NCI-H1105 treated with DMSO at 0.1 percent for 48 hours (cell line): ENCODE results near the gene HHEX.

Source experiments
- DNase-seq: peaks from one replicate; lab custom pipeline; 2025; lab: John Stamatoyannopoulos, UW

The HHEX gene

DNA sequence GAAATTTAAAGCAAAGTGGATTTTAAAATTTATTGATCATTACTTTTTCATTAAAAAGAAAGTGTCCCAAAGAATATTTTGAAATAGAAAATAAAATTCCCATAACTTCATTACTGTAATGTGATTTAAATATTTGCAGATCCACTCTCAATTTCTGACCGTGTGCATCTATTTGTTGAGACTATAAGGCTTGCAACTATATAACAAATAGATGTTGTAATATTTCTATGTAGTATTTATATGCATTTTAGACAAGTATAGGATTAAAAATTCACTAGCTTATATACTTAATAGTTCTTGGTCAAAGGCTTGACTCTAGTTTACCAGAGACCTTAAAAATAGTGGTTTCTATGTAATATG, 3.8 kb downstream of the HHEX start:
- DNase-seq = no peak

- no peak for DNase-seq
Measured at GRCh38 chr10:92695679-92696605, 6.2 kb downstream of the HHEX start.

DNA sequence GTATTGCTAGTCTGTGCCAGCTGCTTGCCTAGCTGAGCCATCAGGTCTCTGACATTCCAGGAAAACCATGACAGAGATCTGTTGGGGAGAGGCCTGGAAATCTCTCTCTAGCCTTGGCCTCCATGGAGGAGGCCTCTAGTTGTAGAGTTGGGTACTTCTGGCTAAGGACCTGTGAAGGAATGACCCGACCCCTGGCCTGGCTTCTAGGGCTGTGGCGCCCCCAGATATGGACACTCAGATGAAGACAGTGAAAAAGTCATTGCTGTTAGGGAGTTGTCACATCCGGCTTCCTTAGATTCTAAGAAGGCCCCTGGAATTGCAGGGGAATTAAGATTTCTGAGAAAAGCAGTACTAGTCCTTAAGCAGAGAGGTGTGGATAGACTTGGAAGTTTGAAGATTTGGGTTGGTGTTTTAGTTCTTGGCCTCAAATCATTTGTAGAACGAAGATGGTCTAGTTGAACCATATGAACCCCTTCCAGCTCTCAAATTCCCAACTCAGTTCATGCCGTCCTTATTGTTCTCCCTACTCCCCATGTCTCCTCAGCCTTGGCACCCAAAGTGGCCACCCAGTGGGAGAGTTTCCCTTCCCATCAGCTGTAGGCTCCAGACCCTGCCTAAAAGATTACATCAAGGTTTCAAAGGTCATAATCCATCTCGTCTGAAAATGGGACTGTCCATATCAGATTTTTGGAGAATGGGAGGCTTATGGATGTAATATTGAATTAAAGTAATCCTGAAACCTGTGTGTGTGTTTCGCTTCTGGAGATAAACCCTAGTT, 7.0 kb downstream of the HHEX start:
- DNase-seq = no peak

- no peak for DNase-seq
Measured at GRCh38 chr10:92697663-92698511, 8.1 kb downstream of the HHEX start.

GRCh38 chr10:92699193-92699517, 9.4 kb downstream of the HHEX start:
- DNase-seq = no peak

- no peak for DNase-seq
Measured at GRCh38 chr10:92699518-92700381, 10.0 kb downstream of the HHEX start.

- DNase-seq = no peak
Measured at GRCh38 chr10:92702301-92702916, 12.7 kb downstream of the HHEX start.

GRCh38 chr10:92712016-92712889, 22.5 kb downstream of the HHEX start:
- DNase-seq = peak; percentile 18

GRCh38 chr10:92714152-92714845, 24.5 kb downstream of the HHEX start:
- DNase-seq = no peak

GRCh38 chr10:92714872-92715271, 25.1 kb downstream of the HHEX start:
- no peak for DNase-seq

GRCh38 chr10:92719991-92720830, 30.5 kb downstream of the HHEX start:
- no peak for DNase-seq

GRCh38 chr10:92720831-92721165, 31.0 kb downstream of the HHEX start:
- DNase-seq = no peak

GRCh38 chr10:92722349-92722748, 32.6 kb downstream of the HHEX start:
- no peak for DNase-seq

DNA sequence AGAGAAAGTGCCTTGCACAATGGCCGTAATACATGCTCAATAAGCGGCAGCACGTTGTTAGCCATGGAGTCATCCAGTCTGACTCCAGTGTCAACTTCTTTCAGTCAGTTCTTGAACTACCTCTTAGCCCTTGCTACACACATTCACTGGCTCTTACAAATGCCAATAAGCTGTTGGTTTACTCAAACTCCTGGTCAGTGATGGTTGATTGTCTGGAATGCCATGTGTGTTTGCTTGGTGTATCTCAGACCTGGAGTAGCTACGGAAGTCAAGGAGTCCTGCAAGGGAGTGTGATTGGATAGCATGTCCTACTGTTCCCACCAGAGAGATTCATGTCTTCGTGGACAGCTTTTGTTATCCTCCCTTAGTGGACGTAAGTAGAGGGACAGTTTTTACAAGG, 37.4 kb downstream of the HHEX start:
- no peak for DNase-seq

- no peak for DNase-seq
Measured at GRCh38 chr10:92727550-92727949, 37.8 kb downstream of the HHEX start.

GRCh38 chr10:92729886-92730285, 40.1 kb downstream of the HHEX start:
- DNase-seq = no peak

DNA sequence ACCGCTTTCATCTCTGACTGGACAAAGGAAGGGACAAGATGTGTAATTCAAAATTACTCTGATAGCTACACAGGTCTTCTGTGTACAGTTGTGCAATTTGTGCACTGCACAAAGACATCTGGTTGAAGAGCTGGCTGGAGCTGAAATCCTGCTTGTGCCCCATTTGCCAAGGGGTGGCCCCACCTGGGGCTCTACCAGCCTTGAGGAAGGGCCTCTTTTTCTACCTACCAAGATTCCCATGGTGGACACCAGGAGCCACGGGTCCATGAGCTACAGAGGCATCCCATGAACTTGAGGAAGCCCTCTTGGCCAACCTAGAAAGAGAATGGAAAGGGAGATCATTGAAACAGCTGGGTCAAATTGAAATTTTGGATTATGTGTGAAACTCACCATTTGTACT, 43.2 kb downstream of the HHEX start:
- no peak for DNase-seq

GRCh38 chr10:92734301-92734700, 44.5 kb downstream of the HHEX start:
- no peak for DNase-seq

DNA sequence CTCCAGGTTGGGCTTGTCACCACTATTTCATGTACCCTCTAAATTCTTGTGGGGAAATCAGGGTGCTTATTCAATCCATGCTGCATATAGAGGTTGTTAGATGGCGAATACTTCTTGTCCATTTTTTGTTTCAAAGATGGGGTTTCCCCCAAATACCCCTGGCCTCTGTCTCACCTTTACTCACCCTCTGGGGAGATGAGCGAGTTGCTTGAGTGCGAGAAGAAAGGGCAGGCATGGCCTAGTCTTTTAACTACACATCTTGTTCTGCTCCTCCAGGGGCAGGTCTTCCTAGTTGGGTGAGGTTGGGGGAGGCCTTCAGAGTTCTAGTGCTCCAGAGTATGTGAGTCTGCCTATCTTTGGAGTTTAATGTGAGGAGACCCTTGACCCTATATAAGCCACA, 46.2 kb downstream of the HHEX start:
- no peak for DNase-seq
